B cell (primary cell): ENCODE data around the gene DAD1.

ENCODE experiments used
- EZH2 ChIP-seq: IDR thresholded peaks from 2 replicates; pipeline ENCODE4 v1.6.1; 2012; ENCODE audit warnings: borderline replicate concordance, low read depth, mild to moderate bottlenecking, moderate library complexity, low read length; ENCODE audit not compliant: insufficient read depth, poor library complexity, severe bottlenecking
- TF ChIP-seq, protein P1 (sequence below): fragments of 200-600 bp; IDR thresholded peaks from one replicate; pipeline ENCODE4 v1.8.0; 2022; ENCODE audit warnings: antibody characterized with exemption, mild to moderate bottlenecking

DNA sequence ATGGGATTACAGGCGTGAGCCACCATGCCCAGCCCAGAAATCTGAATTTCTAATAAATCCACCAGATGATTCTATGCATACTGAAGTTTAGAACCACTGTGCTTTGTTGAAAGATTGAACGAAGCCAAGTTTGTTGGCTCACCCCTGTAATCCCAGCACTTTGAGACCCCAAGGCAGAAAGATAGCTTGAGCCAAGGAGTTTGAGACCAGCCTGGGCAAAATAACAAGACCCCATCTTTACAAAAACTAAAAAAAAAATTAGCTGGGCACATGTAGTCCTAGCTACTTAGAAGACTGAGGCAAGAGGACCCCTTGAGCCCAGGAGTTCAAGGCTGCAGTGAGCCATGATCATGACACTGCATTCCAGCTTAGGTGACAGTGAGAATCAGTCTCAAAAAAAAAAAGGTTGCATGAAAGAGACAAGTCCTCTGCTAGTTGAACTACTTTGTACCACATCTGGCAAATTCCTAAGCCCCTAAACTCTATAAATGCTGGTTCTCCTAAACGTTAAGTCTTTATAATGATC lies 7.4 kb upstream of the DAD1 start:
- TF ChIP-seq, protein P1, sequence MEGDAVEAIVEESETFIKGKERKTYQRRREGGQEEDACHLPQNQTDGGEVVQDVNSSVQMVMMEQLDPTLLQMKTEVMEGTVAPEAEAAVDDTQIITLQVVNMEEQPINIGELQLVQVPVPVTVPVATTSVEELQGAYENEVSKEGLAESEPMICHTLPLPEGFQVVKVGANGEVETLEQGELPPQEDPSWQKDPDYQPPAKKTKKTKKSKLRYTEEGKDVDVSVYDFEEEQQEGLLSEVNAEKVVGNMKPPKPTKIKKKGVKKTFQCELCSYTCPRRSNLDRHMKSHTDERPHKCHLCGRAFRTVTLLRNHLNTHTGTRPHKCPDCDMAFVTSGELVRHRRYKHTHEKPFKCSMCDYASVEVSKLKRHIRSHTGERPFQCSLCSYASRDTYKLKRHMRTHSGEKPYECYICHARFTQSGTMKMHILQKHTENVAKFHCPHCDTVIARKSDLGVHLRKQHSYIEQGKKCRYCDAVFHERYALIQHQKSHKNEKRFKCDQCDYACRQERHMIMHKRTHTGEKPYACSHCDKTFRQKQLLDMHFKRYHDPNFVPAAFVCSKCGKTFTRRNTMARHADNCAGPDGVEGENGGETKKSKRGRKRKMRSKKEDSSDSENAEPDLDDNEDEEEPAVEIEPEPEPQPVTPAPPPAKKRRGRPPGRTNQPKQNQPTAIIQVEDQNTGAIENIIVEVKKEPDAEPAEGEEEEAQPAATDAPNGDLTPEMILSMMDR = no peak
- TF ChIP-seq EZH2 = no peak
